GM18519 (cell line): Measurements from ENCODE around the gene CHD3.

Experiments
- ATAC-seq: cut with Tn5 transposase; IDR thresholded peaks from one replicate; pipeline ENCODE4 v1.9.1; 2021; ENCODE audit warnings: mild to moderate bottlenecking, moderate library complexity; ENCODE audit not compliant: unreplicated experiment, low FRiP score

The CHD3 gene

DNA sequence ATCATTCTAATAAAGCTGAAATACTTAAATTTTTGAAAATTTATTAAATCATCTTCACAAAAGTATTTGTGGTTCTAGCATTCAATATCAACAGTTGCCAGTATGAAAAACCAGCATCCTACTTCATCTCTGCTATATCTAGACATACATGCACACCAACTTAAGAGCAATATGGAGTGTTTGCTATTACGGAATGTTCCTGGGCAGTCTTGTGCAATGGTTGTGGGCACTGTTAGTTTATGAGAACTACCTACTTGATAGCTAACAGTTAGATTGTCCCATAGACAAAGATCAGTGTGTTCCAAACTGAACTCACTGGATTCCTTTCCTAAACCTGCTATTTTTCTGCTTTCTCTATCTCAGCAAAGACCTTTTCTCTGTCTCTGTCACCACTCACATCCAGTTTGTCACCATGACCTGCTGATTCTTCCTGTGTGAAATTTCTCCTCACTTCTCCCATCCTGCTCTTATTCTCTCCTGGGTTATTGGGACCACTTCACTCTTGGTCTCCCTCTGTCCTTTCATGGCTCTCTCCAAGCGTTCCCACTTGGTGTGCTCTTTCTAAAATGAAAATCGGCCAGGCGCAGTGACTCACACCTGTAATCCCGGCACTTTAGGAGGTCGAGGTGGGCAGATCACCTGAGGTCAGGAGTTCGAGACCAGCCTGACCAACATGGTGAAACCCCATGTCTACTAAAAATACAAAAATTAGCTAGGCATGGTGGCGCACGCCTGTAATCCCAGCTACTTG is 71.1 kb downstream of the CHD3 start:
- no peak for ATAC-seq

DNA sequence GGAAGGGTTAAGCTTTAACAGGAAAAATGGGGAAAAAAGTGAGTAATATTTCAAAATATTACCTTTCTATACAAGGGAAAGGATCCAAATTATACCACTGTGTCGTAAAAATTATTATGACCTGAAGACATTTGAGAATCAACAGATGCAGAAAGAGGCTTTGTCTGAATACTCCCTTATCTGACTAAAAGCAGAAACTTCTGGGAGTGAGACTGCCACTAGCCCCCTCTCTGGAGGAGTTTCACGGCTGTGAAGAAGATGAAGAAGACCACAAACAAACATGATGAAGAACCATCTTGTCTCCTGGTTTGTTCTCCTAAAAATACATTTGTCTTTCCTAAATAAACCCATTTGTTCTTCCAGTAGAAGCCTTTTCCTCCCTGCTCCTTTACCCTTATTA is 72.8 kb downstream of the CHD3 start:
- ATAC-seq = no peak
